NOMO-1 treated with dmso at 0.1 percent for 144 hours (cell line): ENCODE measurements around the gene KRTAP20-4.

ENCODE experiments used
- DNase-seq: peaks from one replicate; lab custom pipeline; 2025; ENCODE audit not compliant: unreplicated experiment; lab: John Stamatoyannopoulos, UW

KRTAP20-4 gene

GRCh38 chr21:30620522-30620921, at the start of gene KRTAP20-4:
Gene KRTAP20-4 (plus strand): TSS chr21:30620627.
- DNase-seq: no peak

DNA sequence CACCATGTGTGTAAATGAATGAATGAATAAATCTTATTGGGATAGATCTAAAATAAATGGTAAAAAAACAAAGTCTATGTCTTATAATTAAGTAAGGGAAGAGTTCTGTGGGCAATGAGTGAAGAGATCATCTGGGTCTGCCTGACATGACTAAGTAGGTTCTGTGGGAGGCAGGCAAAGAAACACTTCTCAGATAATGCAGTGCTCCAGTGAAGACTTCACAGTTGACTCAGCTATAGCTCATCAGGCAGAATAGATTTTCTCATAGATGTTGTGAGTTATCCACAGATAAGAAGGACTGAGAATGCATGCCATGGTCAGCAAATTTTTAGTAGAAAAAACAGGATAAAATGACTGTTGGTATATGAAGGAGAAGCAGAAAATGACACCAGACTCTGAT, 42.7 kb upstream of the KRTAP20-4 start:
- DNase-seq: no peak

GRCh38 chr21:30579346-30579745, 41.1 kb upstream of the KRTAP20-4 start:
- no peak for DNase-seq

- DNase-seq: no peak
Observed at GRCh38 chr21:30580132-30580531, 40.3 kb upstream of the KRTAP20-4 start.

- no peak for DNase-seq
Observed at GRCh38 chr21:30582870-30583269, 37.6 kb upstream of the KRTAP20-4 start.

DNA sequence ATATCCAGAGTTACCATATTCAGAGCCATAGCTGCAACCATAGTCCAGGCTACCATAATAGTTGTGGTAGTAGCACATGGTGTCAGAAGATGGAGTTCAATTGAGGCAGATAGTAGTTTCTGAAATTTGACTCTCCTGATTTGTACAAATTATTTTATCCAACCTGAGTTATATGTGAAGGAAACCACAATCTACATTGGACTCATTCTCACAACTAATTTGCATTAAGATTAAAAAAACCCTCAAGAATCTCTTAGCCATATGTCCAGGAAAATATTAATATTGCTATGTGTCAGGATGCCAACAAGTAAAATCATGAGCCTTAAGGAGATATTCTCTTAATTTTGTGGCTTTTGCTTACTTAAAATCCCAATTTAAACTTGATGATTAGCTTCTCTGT, 30.1 kb upstream of the KRTAP20-4 start, which contains the start of gene KRTAP22-2:
Gene KRTAP22-2 (minus strand): TSS at position 101 of the 400 bp plus-strand sequence.
- DNase-seq: no peak

DNA sequence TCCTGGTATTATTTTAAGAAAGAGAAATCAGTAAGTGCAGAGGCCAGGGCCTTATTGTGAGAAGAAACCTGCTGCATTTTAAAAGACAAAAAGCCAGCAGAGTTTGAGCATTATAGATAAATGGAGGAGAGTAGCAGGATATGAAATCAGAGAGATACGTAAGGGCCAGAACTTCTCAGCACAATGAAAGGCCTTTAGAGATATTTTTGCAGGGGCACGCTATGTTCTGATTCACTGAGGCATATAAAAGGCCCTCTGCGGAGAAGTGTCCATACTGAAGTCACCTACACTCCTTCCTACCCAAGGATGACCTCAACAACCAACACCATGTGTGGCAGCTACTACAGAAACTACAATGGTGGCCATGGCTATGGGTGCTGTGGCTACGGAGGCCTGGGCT, 28.3 kb upstream of the KRTAP20-4 start, which contains the start of gene KRTAP6-3:
Gene KRTAP6-3 (plus strand): TSS at position 301 of the 400 bp plus-strand sequence. CDS start 6 bp downstream, at position 307.
- no peak for DNase-seq

- no peak for DNase-seq
Observed at GRCh38 chr21:30598802-30599201, 21.6 kb upstream of the KRTAP20-4 start, which contains the start of gene KRTAP6-2. Gene KRTAP6-2 (minus strand): TSS chr21:30598902. CDS start chr21:30598874, 28 bp downstream.

DNA sequence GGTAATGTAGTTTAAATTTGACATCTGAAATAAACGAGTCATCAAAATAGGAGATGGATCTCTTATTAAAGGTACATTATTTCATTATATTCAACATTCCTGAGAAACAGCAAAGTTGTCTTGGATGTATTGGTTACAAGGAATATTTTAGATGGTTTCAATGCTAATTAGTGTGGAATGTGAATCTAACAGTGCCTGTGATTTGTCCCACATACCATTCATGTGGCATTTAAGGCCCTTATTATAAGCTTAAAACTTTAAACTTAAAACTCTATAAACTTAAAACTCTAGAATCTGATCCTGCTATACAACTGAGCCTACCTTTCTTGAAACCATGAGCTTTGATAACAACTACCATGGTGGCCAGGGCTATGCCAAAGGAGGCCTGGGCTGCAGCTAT, 19.6 kb upstream of the KRTAP20-4 start, which contains the start of gene KRTAP22-1:
Gene KRTAP22-1 (plus strand): TSS at position 301 of the 400 bp plus-strand sequence.
- DNase-seq: no peak

- no peak for DNase-seq
Observed at GRCh38 chr21:30605968-30606367, 14.5 kb upstream of the KRTAP20-4 start.

- no peak for DNase-seq
Observed at GRCh38 chr21:30612132-30612531, 8.3 kb upstream of the KRTAP20-4 start.

DNA sequence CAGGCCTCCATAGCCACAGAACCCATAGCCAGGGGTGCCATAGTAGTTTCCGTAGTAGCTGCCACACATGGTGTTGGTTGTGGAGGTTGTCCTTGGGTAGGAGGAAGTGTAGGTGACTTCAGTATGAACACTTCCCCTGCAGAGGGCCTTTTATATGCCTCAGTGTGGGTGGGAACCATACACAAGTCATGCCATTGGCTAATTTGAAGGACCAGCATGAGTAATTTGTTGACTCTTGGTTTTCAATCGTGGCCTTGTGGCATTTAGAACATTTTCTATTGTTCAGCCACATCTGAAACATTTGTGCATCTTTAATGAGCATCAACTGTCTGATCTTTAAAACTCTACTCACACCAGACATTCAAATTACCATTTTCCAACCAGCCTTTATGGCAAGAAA, 6.6 kb upstream of the KRTAP20-4 start, which contains the start of gene KRTAP6-1:
Gene KRTAP6-1 (minus strand): TSS at position 95 of the 400 bp plus-strand sequence. CDS start 26 bp downstream, at position 69.
- no peak for DNase-seq

DNA sequence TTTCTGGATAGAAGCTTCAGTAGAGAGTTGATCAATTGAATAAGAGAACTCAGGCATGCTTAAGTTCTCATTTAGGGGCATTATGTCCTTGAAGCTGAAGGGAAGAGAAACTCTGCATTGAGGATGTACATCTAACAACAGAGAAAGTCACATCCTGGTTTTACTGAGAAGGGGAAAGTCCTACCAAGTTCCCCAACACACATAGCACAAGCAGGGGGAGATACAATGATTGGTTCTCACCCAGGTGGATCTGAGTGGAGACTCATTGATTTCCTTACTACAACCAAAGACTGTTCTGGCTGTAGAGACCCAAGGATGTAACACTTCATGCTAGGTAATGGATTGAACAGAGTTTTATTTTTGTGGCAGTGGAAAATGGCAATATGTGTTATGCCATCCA, 5.2 kb upstream of the KRTAP20-4 start:
- no peak for DNase-seq

DNA sequence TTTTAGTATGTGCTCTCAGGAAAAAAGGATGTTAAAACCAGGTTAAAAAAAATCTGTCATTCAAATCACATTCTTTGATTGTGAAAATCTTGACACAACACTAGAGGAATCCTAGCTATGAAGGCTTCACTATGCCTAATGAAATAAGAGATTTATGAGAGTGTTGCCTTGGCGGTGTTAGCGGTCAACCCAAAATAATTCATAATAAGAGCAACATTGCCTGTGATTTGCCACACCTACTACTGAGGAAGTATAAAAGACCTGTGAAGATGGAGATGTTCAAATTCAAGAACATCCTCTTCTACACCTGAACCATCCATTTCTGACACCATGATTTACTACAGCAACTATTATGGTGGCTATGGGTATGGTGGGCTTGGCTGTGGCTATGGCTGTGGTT, 4.3 kb upstream of the KRTAP20-4 start, which contains the start of gene KRTAP20-1:
Gene KRTAP20-1 (plus strand): TSS at position 301 of the 400 bp plus-strand sequence. CDS start 30 bp downstream, at position 331.
- no peak for DNase-seq

DNA sequence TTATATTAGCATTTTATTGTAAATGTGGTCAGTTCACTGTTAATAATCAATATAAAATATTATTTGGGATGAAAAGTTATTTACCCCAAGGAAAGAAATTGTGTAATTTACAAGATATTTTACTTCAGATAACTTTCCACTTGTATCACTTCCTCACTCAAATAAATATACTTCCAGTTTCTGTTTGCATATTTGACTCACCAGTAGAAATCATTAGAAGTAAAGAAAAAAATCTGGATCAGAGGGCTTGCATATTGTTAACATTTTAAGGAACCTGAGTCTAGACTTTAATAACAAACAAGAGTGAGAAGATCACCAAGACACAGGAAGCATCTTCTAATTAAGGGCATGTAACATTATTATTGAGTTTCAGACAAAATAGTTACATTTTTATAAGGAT, 347 bp upstream of the KRTAP20-4 start:
- DNase-seq: no peak

DNA sequence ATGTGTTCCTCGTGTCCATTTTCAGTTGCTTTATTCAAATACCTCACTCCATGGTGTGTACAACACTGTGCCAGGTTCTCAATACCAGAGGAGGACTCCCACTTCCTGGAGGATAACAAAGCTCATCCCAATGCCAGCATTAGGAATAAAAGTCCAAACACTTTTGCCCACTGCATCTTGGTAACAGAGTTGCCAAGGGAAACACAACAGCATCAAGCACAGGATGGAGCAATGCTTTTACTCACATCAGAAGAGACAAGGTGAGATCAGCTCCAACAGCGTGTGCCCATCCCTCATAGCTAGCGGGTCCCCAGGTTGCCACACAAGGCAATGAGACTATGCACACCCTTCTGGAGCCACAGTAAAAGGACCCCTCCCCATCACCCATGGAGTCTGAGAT, 2.9 kb downstream of the KRTAP20-4 start:
- no peak for DNase-seq

DNA sequence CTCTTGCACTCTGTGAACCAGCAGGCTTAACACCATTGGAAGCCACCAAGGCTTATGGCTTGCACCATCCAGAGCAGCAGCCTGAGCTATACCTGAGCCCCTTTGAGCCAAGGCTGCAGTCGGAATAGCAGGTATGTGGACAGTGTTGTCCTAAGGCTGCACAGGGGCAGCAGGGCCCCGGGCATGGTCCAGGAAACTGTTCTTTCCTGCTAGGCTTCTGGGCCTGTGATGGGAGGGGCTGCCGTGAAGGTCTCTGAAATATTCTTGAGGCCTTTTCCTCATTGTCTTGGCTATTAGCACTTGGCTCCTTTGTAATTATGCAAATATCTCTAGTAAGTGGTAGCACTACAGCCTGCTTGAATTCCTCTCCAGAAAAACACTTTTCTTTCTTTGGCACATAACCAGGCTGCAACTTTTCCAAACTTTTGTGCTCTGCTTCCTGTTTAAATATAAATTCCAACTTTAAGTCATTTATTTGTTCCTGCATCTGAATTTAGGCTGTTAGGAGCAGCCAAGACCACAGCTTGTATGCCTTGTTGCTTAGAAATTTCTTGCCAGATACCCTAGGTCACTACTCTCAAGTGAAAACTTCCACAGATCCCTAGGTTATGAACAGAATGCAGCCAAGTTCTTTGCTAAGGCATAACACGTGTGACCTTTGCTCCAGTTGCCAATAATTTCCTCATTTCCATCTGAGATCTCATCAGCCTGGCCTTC, 5.2 kb downstream of the KRTAP20-4 start:
- no peak for DNase-seq

DNA sequence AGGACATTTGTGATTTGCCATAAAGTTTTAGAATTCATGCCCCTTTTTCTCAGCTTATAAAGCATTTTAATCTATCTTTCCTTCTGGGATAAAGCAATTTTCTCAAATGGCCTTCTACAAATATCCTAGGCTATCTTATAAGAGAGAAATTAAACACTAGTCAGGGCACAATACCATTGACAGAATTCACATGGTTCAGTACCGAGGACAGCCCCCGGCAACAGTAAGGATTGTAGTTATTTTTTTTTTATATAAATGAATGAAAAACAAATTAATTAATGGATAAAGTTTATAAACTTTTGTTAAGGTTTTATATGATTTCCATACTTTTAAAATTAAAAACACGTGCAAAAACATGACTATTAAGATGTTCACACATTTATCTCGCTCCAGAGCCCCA, 7.7 kb downstream of the KRTAP20-4 start:
- DNase-seq: no peak

- no peak for DNase-seq
Observed at GRCh38 chr21:30629200-30629599, 8.8 kb downstream of the KRTAP20-4 start.

DNA sequence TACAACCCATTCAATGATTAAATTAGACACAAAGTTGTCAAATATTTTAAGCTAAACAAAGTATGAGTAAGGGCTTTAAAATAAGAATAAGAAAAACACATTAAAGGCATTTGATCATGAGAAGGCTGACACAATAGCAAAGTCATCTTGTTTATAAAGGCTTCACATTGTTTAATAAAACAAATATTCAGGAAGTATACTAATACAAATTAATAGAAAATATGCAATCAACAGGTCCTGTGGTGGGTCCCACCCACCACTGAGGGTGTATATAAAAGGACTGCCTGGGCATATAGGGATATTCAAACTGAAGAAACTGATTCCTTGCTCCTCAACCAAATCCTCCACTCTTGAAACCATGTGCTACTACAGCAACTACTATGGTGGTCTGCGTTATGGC, 14.5 kb downstream of the KRTAP20-4 start, which contains the start of gene KRTAP20-2:
Gene KRTAP20-2 (plus strand): TSS at position 301 of the 400 bp plus-strand sequence. CDS start 58 bp downstream, at position 359.
- DNase-seq: no peak

- no peak for DNase-seq
Observed at GRCh38 chr21:30638686-30639085, 18.3 kb downstream of the KRTAP20-4 start.

DNA sequence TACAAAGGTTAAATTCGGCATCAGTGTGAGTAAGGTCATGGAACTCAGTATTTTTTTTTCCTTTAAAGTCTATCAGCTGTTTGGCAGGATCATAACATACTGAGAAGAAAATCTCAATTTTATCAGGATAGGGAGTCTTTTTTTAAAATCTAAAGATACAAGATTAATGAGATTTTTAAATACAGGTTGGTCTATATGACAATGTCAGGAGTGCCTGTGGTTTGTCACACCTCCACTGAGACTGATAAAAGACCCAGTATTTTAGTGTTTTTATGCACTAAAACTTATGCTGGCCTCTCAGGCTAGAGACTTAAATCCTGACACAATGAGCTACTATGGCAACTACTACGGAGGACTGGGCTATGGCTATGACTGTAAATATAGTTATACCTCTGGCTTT, 22.1 kb downstream of the KRTAP20-4 start, which contains the start of gene KRTAP20-3:
Gene KRTAP20-3 (plus strand): TSS at position 301 of the 400 bp plus-strand sequence.
- no peak for DNase-seq
